ENCODE results near the gene MAK. TPM values are rescaled to one million over a fixed set of nuclear protein-coding genes. Genes with fewer than 3 reads are reported as not detected.

The MAK gene
- total and polyA plus RNA-seq, 2 experiments from 2014 or later, result 0.35 to 1.6 TPM

DNA sequence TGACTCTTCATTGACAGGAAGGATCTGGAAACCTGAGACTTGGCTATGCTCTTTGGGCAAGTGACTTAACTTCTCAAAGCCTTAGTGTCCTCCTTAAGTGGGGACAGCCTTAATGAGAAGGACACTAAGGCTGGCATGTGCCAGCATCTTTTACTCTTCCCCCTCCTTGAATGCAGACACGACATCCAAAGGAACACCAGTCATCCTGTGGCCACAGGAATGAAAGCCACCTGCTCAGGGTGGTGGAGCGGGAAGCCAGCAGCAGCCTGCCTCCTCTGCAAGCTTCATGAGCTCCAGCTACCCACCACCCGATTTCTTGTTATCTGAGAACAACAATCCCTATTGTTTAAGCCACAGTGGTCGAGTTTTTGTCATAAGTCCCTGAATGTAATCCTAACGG is 46.2 kb downstream of the MAK start:
- H3K36me3 ChIP-seq (ENCODE audit: insufficient read depth), result no peaks in the 10 kb centered on the region
- no peaks in the 10 kb centered on the region for H3K4me1 ChIP-seq (ENCODE audit: insufficient read depth)
- H3K27me3 Mint-ChIP-seq (ENCODE audit: insufficient read depth, low read depth, poor library complexity), result peaks cover under 1% of the 10 kb centered on the region
- H2AFZ ChIP-seq, result no peak overlapping the region
- no peak overlapping the region for H3K4me3 Mint-ChIP-seq
- no peak for TF ChIP-seq EZH2phosphoT487 (IDR thresholded peaks at IDR 0.05; ENCODE audit: unreplicated experiment)
- H3K36me3 Mint-ChIP-seq (ENCODE audit: low read depth), result peaks cover 1% of the 10 kb centered on the region; the same call in 1 of the 3 replicates
- H3K4me1 Mint-ChIP-seq, result no peaks in the 10 kb centered on the region
- H3F3A ChIP-seq (replicated peaks; ENCODE audit: low read depth), result no peaks in the 10 kb centered on the region; the same call in 1 of the 2 replicates
- H3K4me2 ChIP-seq, result no peak overlapping the region
- no peaks in the 10 kb centered on the region for H3K9me3 Mint-ChIP-seq
- DNase-seq (ENCODE audit: low spot score), result no peak
- H3K27ac Mint-ChIP-seq, result no peak overlapping the region
- no peak overlapping the region for H3K27ac ChIP-seq (ENCODE audit: low read depth)
- ATAC-seq, result no peak
- H3K4me3 ChIP-seq, result no peak overlapping the region
- H3K9me2 ChIP-seq (ENCODE audit: insufficient read depth), result no peaks in the 10 kb centered on the region
- H3K27me3 ChIP-seq (ENCODE audit: insufficient read depth), result no peaks in the 10 kb centered on the region
- H4K20me1 ChIP-seq (replicated peaks; ENCODE audit: insufficient read depth), result peaks cover 3% of the 10 kb centered on the region
- no peaks in the 10 kb centered on the region for H3K79me2 ChIP-seq (replicated peaks; ENCODE audit: insufficient read depth)

DNA sequence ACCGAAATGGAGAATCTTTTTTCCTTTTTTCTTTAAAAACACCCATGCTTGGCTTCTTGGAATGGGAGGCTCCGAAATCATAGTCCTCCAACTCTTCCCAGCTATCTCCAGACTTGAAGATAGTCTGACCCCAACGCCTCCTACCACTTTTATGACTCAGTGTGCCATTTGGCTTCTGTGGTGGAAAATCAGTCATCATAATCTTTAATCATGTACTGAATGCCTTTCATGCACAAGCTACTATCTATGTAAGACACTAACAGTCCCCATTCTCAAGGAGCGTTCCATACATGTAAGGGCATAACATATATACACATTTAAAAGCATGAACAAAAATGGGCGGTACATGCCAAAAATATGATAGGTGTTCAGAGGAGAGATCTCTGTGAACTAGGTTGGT is 46.7 kb downstream of the MAK start:
- peaks cover 3% of the 10 kb centered on the region for H4K20me1 ChIP-seq (replicated peaks; ENCODE audit: insufficient read depth)
- peaks cover 3% of the 10 kb centered on the region for H3K27me3 Mint-ChIP-seq (ENCODE audit: insufficient read depth, low read depth, poor library complexity)
- H2AFZ ChIP-seq, result no peak overlapping the region
- H3K79me2 ChIP-seq (replicated peaks; ENCODE audit: insufficient read depth), result no peaks in the 10 kb centered on the region
- peaks cover 3% of the 10 kb centered on the region; the same call in 1 of the 3 replicates for H3K36me3 Mint-ChIP-seq (ENCODE audit: low read depth)
- no peaks in the 10 kb centered on the region for H3K9me2 ChIP-seq (ENCODE audit: insufficient read depth)
- DNase-seq (ENCODE audit: low spot score) (no peak), ATAC-seq (no peak)
- no peaks in the 10 kb centered on the region for H3K9me3 Mint-ChIP-seq
- H3K27ac ChIP-seq (ENCODE audit: low read depth), result no peak overlapping the region
- H3K4me3 Mint-ChIP-seq, result no peak overlapping the region
- no peak overlapping the region for H3K27ac Mint-ChIP-seq
- no peaks in the 10 kb centered on the region; the same call in 1 of the 2 replicates for H3F3A ChIP-seq (replicated peaks; ENCODE audit: low read depth)
- no peaks in the 10 kb centered on the region for H3K4me1 Mint-ChIP-seq
- H3K4me2 ChIP-seq, result no peak overlapping the region
- H3K27me3 ChIP-seq (ENCODE audit: insufficient read depth), result no peaks in the 10 kb centered on the region
- no peak overlapping the region for H3K4me3 ChIP-seq
- H3K36me3 ChIP-seq (ENCODE audit: insufficient read depth), result no peaks in the 10 kb centered on the region
- no peaks in the 10 kb centered on the region for H3K4me1 ChIP-seq (ENCODE audit: insufficient read depth)
- no peak for TF ChIP-seq STAT1 (IDR thresholded peaks at IDR 0.05; ENCODE audit: unreplicated experiment)
- no peak for TF ChIP-seq JUNB (IDR thresholded peaks at IDR 0.05; ENCODE audit: unreplicated experiment)
- TF ChIP-seq POLR2AphosphoS5 (IDR thresholded peaks at IDR 0.05; ENCODE audit: low read depth), result no peak
- TF ChIP-seq, protein P1, sequence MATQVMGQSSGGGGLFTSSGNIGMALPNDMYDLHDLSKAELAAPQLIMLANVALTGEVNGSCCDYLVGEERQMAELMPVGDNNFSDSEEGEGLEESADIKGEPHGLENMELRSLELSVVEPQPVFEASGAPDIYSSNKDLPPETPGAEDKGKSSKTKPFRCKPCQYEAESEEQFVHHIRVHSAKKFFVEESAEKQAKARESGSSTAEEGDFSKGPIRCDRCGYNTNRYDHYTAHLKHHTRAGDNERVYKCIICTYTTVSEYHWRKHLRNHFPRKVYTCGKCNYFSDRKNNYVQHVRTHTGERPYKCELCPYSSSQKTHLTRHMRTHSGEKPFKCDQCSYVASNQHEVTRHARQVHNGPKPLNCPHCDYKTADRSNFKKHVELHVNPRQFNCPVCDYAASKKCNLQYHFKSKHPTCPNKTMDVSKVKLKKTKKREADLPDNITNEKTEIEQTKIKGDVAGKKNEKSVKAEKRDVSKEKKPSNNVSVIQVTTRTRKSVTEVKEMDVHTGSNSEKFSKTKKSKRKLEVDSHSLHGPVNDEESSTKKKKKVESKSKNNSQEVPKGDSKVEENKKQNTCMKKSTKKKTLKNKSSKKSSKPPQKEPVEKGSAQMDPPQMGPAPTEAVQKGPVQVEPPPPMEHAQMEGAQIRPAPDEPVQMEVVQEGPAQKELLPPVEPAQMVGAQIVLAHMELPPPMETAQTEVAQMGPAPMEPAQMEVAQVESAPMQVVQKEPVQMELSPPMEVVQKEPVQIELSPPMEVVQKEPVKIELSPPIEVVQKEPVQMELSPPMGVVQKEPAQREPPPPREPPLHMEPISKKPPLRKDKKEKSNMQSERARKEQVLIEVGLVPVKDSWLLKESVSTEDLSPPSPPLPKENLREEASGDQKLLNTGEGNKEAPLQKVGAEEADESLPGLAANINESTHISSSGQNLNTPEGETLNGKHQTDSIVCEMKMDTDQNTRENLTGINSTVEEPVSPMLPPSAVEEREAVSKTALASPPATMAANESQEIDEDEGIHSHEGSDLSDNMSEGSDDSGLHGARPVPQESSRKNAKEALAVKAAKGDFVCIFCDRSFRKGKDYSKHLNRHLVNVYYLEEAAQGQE (IDR thresholded peaks at IDR 0.05; ENCODE audit: unreplicated experiment), result no peak
- TF ChIP-seq ZNF331 (CRISPR knock-in tag; IDR thresholded peaks at IDR 0.05; ENCODE audit: low read depth), result no peak
- no peak for TF ChIP-seq ZNF114 (CRISPR knock-in tag; IDR thresholded peaks at IDR 0.05)
- TF ChIP-seq EZH2phosphoT487 (IDR thresholded peaks at IDR 0.05; ENCODE audit: unreplicated experiment), result no peak
- no peak for TF ChIP-seq ETS1 (IDR thresholded peaks at IDR 0.05)
- no peak for TF ChIP-seq NANOG (IDR thresholded peaks at IDR 0.05; ENCODE audit: borderline replicate concordance)
- no peak for TF ChIP-seq EZH2 (IDR thresholded peaks at IDR 0.05; ENCODE audit: low read depth, unreplicated experiment)
- TF ChIP-seq, protein P2, sequence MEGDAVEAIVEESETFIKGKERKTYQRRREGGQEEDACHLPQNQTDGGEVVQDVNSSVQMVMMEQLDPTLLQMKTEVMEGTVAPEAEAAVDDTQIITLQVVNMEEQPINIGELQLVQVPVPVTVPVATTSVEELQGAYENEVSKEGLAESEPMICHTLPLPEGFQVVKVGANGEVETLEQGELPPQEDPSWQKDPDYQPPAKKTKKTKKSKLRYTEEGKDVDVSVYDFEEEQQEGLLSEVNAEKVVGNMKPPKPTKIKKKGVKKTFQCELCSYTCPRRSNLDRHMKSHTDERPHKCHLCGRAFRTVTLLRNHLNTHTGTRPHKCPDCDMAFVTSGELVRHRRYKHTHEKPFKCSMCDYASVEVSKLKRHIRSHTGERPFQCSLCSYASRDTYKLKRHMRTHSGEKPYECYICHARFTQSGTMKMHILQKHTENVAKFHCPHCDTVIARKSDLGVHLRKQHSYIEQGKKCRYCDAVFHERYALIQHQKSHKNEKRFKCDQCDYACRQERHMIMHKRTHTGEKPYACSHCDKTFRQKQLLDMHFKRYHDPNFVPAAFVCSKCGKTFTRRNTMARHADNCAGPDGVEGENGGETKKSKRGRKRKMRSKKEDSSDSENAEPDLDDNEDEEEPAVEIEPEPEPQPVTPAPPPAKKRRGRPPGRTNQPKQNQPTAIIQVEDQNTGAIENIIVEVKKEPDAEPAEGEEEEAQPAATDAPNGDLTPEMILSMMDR (conservative IDR thresholded peaks at IDR 0.05; ENCODE audit: low read depth in 2 of 2), result no peak
